Right lung (tissue), 5 donors: Measurements from ENCODE around the gene ECM2. TPM values are rescaled to one million over a fixed set of nuclear protein-coding genes. Genes with fewer than 3 reads are reported as not detected.

Source experiments
- DNase-seq, 2 donors: peaks; one replicate each; pipeline ENCODE4 v3.0.0-alpha.2; 2013
- polyA plus RNA-seq, 5 donors: library from polyadenylated mRNA; unstranded; fragments of 120-200 nt; gene quantifications; one replicate each; pipeline versions ENCODE4 v1.2.1 to v1.2.3, GENCODE V29; 2013; ENCODE audit warnings: inconsistent platforms in 1 of 5, low replicate concordance in 1 of 5; ENCODE audit not compliant: insufficient read length in 5 of 5, insufficient read depth in 1 of 5

Gene ECM2
- polyA plus RNA-seq, 5 donors: 35.4 to 62.1 (median 47.5) TPM

GRCh38 chr9:92529124-92529523 is 6.7 kb downstream of the ECM2 start:
- DNase-seq: no peak

GRCh38 chr9:92528522-92528849 is 7.3 kb downstream of the ECM2 start:
- no peak for DNase-seq

- no peak for DNase-seq
Observed at GRCh38 chr9:92527832-92528521, 7.8 kb downstream of the ECM2 start.

- no peak for DNase-seq
Observed at GRCh38 chr9:92527291-92527828, 8.4 kb downstream of the ECM2 start.

GRCh38 chr9:92525306-92525705 is 10.5 kb downstream of the ECM2 start:
- DNase-seq: no peak

GRCh38 chr9:92524881-92525280 is 10.9 kb downstream of the ECM2 start:
- DNase-seq: no peak

GRCh38 chr9:92522983-92523970 is 12.5 kb downstream of the ECM2 start:
- DNase-seq: no peak

- DNase-seq: no peak
Observed at GRCh38 chr9:92520837-92521236, 15.0 kb downstream of the ECM2 start.

- DNase-seq: no peak
Observed at GRCh38 chr9:92518199-92518598, 17.6 kb downstream of the ECM2 start.

GRCh38 chr9:92517046-92517445 is 18.7 kb downstream of the ECM2 start:
- no peak for DNase-seq

GRCh38 chr9:92516521-92516920 is 19.3 kb downstream of the ECM2 start:
- DNase-seq: no peak

- no peak for DNase-seq
Observed at GRCh38 chr9:92514635-92515034, 21.2 kb downstream of the ECM2 start.

- no peak for DNase-seq
Observed at GRCh38 chr9:92513349-92513748, 22.4 kb downstream of the ECM2 start.

GRCh38 chr9:92512622-92513021 is 23.2 kb downstream of the ECM2 start:
- no peak for DNase-seq

- DNase-seq: no peak
Observed at GRCh38 chr9:92510747-92511146, 25.0 kb downstream of the ECM2 start.

GRCh38 chr9:92509050-92509449 is 26.7 kb downstream of the ECM2 start:
- DNase-seq: no peak

GRCh38 chr9:92508018-92508820 is 27.6 kb downstream of the ECM2 start:
- peak; percentile 47 to 63 for DNase-seq

- no peak for DNase-seq
Observed at GRCh38 chr9:92507496-92507895, 28.3 kb downstream of the ECM2 start.

- DNase-seq: no peak
Observed at GRCh38 chr9:92507005-92507404, 28.8 kb downstream of the ECM2 start.

GRCh38 chr9:92506184-92506857 is 29.5 kb downstream of the ECM2 start:
- no peak for DNase-seq

GRCh38 chr9:92504881-92505280 is 30.9 kb downstream of the ECM2 start:
- no peak for DNase-seq
